22Rv1 (cell line): ENCODE results near the gene MEGF11.
A peak's percentile ranks its signal among the peaks of the same experiment; 100 is the strongest.

ENCODE experiments used
- H3K27ac ChIP-seq: fragments of 450-650 bp; 2 replicates; pipeline ENCODE4 v1.5.1; 2017
- CTCF ChIP-seq: fragments of 450-650 bp; IDR thresholded peaks from 2 replicates; pipeline ENCODE4 v1.5.1; 2017; ENCODE audit warnings: mild to moderate bottlenecking
- ZFX ChIP-seq: fragments of 450-650 bp; IDR thresholded peaks from 2 replicates; pipeline ENCODE4 v1.6.1; 2017; ENCODE audit warnings: antibody characterized with exemption, borderline replicate concordance

Gene MEGF11

GRCh38 chr15:66254951-66255676, 1.6 kb upstream of the MEGF11 start:
- TF ChIP-seq CTCF (no peak), ZFX (no peak)
- no peak overlapping the region for H3K27ac ChIP-seq

GRCh38 chr15:66254089-66254950, 770 bp upstream of the MEGF11 start:
- H3K27ac ChIP-seq: no peak overlapping the region
- TF ChIP-seq CTCF (no peak), ZFX (no peak)

- no peak for TF ChIP-seq ZFX
- TF ChIP-seq CTCF: peak; percentile 60
- H3K27ac ChIP-seq: no peak overlapping the region
Observed at GRCh38 chr15:66252685-66253417, 699 bp downstream of the MEGF11 start.

- peak; percentile 93 for TF ChIP-seq CTCF
- no peak for TF ChIP-seq ZFX
- H3K27ac ChIP-seq: no peak overlapping the region
Observed at GRCh38 chr15:66251790-66252684, 1.5 kb downstream of the MEGF11 start.

- H3K27ac ChIP-seq: no peak overlapping the region
- no peak for TF ChIP-seq ZFX
- TF ChIP-seq CTCF: no peak
Observed at GRCh38 chr15:66251065-66251789, 2.3 kb downstream of the MEGF11 start.

GRCh38 chr15:66249605-66250174, 3.9 kb downstream of the MEGF11 start:
- TF ChIP-seq ZFX (no peak), CTCF (no peak)
- H3K27ac ChIP-seq: no peak overlapping the region
